Measurements from ENCODE around the gene UNCX.
A peak's percentile ranks its signal among the peaks of the same experiment; 100 is the strongest.

Gene UNCX

DNA sequence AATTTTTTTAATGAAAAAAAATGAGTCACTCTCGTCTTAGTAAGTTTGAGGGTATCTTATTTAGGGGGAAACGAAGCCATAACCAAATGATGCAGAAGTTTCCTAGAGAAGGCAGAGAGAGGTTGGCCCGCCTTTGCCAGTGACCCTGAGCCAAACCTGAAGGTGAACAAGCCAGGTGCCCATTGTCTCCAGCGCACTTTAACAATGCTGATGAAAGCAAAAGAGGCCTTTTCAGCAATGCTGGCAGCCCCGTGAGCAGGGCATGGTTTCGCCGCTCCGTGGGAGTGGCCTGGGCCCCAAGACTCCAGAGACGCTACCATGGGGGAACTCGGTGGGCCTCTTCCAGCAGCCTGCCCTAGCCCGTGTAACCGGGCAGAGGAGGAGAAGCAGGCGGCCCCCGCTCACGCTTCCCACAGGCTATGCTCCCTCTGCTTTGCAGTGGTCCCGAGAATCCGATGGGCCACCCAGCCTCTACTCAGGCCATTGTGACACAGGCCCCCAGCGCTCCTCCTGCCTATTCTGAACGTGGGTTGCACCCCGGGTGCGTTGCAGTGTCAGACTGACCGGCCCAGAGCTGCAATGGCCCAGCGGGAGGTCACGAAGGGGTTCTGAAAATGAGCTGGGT, 14.0 kb upstream of the UNCX start:
- DNase-seq = no peak

- no peak for DNase-seq
Observed at GRCh38 chr7:1219498-1219897, 13.2 kb upstream of the UNCX start.

DNA sequence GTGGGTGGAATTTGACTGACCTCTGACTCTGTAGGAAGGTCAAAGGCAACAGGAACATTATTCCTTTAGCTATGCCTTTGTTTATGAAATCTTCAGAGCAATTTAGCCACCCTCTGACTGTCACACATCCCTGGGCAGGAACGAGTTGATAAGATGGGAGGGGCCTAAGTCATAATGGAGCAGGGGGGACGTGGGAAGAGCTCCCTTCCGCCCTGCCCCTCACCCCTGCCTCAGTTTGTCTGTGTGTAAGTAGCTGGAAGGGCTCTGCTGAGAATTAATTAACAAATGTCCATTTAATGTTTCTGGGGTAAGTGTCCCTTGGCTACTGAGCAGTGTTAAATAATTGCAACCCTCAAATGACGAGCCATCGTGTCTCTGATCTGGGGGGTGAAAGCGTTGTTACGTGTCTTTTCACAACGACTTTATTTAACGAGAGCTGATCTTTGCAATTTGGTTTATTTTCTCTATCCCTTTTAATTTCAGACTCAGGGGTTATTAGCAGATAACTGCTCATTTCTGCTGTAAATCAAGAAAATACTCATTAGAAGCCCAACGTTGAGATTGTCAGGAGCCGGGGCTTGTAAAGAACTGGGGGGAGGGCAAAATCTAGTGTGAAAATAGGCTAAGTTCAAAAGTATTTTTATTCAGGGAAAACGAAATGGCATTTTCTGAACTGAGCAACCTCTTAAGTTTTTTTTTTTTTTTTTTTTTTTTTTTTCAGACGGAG, 12.5 kb upstream of the UNCX start:
- DNase-seq = no peak

DNA sequence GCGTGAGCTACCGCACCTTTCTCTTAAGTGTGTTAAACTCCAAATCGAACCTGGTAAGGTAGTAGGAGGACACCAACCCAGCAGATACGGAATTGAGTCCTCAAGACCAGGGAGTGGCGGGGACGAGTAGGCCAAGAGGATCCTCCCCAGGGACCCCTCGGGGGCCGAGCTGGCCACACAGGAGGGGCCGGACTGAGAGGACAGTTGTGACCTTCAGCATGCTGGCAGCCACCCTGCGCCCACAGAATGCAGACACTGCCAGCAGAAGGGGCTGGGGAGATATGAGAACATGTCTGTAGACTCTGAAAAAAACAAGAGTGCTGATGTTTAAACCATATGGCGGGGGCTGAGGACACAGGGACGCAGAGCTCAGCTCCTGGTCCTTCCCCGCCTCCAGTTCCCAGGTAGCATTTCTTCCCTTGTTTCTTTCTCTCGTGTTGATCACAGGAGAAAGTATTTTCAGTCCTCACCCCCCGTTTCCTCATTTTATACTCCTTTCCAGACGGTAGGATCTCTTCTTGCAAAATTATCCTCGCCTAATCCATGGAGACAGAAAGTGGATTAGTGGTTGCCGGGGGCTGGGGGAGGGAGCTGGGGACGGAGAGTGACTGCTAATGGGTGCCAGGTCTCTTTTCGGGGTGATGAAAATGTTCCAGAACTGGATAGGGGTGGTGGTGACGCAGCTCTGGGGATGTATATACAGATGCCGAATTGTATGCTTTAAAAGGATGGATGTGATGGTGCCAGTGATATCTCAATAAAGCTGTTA, 11.5 kb upstream of the UNCX start:
- no peak for DNase-seq

GRCh38 chr7:1223196-1223981, 9.3 kb upstream of the UNCX start:
- DNase-seq = no peak

- DNase-seq = no peak
Observed at GRCh38 chr7:1224086-1224716, 8.5 kb upstream of the UNCX start.

GRCh38 chr7:1225030-1225429, 7.6 kb upstream of the UNCX start:
- no peak for DNase-seq

DNA sequence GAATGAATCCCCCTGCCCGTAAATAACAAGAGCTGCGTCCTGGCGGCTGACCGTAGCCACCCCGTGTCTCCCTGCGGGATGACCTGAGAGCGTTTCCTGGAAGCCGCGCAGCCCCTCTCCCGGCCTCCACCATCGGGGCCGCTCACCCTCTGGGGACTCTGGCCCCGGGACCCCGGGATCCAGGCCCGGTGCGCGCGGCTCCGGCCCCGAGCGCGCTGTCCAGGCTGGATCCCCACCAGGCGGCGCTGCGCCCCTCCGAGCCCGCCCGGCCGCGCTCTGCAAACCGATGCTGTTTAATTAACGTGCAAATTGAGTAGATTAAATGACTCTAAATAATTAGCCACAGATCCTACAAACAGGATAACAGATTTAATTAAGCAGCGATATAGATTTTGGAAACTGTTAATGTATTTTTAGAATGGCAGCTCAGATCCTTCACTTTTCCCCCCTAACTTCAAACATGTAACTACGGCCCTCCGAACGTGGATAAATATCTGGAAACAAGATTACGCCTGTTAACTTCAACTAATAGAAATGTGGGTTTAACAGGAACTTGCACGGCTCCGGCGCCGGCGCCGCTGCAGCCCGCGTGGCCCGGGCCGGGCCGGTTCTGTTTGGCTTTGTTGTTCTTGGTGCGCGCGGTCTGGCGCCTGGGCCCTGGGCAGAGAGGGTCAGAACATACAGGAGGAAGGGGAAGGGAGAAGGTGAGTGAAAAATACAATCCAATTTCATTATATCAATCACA, 7.1 kb upstream of the UNCX start:
- DNase-seq = peak in 4 of 5 experiments; percentile 16 to 40 (median 34)

DNA sequence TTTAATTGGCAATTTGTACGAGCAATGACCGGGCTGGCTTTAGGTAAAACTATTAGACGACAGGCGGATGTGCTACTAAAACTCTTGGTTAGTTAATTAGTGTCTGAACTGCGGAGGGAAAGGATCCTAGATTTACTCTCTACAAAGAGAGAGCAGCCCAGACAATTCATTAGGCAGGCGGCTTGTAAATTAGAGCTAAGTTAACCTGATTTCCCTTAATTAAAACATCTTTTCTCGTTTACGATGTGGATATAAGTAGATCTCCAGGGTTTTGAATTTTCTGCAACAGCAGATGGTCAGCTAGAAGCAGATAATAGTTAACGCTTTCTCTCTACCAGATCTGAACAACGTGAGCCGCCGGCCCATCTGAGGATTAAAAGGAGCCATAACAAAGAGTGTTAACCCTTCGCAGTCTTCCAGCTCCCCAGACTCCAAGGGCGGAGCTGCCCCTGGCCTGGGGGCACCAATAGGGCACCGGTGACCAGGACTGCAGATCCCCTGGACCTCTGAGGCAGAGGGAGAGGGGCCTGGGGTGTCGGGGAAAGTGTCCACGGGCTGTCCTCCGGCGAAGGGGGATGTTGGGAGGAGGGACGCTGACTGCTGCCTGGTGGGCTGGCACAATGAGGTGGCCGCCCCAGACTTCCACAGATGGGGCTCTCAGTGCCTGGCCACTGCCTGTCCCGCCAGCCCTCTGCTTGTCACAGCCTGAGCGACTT, 6.3 kb upstream of the UNCX start:
- no peak for DNase-seq

- DNase-seq = no peak
Observed at GRCh38 chr7:1227071-1227804, 5.4 kb upstream of the UNCX start.

GRCh38 chr7:1227814-1228544, 4.7 kb upstream of the UNCX start:
- no peak for DNase-seq

- DNase-seq = no peak
Observed at GRCh38 chr7:1228545-1229201, 4.0 kb upstream of the UNCX start.

DNA sequence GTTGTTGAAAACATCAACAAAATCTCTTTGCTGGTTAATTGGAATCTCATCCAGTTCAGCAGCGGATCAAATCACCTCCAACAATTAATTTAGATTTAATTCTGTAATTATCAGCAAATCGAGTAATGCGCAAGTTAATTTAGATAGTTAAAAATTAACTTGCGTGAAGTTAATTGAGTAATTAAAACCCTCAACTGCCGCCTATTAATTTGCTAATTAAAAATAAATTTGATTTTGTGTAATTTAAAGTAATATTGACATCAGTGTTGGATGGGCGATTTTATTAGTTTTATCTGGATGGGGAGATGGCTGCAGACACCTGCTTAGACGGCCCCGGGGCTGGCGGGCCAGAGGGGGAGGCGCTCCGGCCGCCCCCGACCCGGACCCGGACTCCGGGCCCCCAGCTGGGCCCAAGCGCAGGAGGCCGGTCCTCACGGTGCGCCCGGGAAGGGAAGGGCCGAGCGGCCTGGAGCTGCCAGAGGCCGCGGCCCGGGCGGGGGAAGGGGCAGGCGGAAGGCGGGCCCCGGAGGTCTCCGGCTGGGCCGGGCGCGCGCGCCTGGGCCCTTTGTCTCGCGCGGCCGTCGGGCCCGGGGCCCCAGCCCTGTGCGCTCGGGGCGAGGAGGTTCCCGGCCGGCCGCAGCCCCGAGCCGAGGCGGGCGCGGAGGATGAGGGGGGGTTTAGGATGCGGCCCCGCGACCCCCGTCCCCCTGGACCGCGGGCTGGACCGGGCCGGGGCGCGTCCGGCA, 3.3 kb upstream of the UNCX start:
- no peak for DNase-seq

- no peak for DNase-seq
Observed at GRCh38 chr7:1229956-1230355, 2.7 kb upstream of the UNCX start.

DNA sequence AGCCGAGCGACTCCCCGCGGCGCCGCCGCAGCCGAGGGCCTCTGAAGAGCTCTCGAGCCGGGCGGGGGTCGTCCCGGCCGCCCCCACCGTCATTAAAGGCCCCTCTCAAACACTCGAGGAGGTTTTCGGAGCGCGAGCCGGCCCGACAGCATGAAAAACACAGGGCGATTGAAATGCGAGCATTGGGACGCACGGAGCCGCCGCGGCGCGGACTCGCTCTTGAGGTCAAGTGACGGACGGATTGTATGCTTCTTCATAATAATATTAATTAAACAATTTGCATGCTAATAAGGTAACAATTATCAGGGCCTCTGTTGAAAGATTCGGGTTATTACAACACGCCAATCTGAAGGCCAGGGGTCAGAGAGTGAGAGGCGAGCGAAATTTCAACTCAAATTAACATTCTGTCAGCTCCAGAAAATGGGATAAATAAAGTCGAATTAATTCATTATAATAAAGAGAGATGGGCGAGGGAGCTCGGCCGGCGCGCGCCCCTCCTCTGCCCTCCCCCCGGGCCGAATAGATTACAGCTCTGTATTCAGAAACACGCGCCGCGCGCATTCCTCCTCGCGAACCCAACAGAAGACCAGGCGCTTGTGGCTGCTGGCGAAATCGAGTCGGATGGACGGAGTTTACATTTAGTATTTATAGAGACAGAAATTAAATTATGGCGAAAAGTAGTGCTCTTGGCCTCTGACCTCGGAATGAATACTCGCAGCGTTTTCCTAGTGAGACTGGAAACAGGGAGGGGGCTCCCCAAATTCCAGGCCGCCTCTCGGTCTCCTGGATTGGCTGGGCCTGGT, 2.1 kb upstream of the UNCX start:
- no peak for DNase-seq

DNA sequence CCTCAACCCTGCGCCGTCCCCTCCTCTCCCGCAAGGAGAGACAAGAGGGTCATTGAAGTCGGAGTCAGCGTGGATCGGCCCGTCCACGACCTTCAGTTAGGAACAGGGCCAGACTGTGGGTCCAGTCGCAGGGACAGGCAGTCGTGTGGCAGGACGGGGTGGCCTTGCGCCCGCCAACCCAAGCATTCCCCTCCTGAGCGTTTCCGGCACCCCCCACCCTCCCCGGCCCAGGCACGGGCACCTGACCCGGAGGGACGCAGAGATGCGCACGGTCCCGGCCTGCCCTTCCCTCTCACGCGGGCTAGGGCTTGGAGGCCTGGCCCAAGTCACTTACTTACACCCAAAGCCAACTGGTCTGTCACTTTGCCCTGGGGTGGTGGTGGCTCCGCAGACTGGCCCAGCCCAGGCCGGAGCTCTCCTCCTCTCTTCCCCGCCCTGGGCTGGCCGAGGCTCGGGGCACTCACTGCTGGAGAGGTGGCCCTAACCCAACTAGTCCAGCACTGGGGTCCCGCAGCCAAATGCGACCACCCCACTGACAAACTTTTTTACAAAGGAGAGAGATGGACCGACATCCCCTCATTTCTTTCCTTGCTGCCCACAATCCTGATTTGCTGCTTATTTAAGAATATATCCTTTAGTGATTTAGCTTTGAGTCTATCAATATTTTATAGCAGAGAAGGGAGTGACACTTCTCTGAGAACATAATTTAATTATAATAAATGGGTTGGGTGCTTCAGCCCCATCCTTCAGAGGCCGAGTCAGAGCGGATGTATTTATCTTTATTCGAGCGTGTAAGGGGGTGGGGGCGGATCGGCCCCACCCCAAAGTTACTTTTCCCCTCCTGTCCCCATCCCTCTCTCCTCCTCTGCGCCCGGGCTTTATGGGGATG, 1.2 kb upstream of the UNCX start:
- no peak for DNase-seq

- DNase-seq = no peak
Observed at GRCh38 chr7:1232103-1232466, 587 bp upstream of the UNCX start.

Measured in T-helper 2 cell (primary cell).